Measurements from ENCODE around the gene ALX4.

DNA sequence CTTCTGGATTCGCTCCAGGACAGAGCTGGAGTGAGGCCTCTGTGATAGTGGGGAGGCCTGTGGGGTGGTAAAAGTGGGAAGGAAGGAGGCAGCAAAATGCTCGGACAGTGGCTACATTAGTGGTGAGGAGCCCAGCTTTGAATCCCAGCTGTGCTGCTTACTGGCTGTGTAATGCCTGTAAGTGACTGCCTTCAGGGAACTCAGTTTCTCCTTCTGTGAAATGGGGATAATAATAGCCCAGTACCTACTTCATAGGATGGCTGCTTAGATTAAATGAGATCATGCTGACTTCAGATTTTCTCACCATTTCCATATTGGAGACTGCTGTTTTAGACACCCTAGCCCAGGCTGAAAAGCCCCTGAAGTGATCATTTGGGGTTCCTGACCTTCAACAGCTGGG lies 8.4 kb upstream of the ALX4 start:
- TF ChIP-seq, protein P1, sequence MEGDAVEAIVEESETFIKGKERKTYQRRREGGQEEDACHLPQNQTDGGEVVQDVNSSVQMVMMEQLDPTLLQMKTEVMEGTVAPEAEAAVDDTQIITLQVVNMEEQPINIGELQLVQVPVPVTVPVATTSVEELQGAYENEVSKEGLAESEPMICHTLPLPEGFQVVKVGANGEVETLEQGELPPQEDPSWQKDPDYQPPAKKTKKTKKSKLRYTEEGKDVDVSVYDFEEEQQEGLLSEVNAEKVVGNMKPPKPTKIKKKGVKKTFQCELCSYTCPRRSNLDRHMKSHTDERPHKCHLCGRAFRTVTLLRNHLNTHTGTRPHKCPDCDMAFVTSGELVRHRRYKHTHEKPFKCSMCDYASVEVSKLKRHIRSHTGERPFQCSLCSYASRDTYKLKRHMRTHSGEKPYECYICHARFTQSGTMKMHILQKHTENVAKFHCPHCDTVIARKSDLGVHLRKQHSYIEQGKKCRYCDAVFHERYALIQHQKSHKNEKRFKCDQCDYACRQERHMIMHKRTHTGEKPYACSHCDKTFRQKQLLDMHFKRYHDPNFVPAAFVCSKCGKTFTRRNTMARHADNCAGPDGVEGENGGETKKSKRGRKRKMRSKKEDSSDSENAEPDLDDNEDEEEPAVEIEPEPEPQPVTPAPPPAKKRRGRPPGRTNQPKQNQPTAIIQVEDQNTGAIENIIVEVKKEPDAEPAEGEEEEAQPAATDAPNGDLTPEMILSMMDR (IDR thresholded peaks at IDR 0.05; ENCODE audit: low read depth, low read length): no peak
- no peak for TF ChIP-seq EZH2phosphoT487 (IDR thresholded peaks at IDR 0.05; ENCODE audit: low read depth)
